Mammary epithelial cell (primary cell): Measurements from ENCODE around the gene ICA1.

Experiments
- CTCF ChIP-seq, 2 donors: IDR thresholded peaks in 1 of 2; conservative IDR thresholded peaks in 1 of 2; 2 replicates each; pipeline ENCODE4 v1.5.1; 2011 to 2012; ENCODE audit warnings: inconsistent platforms in 2 of 2, low read length in 2 of 2, mild to moderate bottlenecking in 2 of 2, control low read depth in 1 of 2, low read depth in 1 of 2; ENCODE audit not compliant: insufficient read depth in 1 of 2; ENCODE audit errors: extremely low read depth in 1 of 2
- EZH2 ChIP-seq: IDR thresholded peaks from 2 replicates; pipeline ENCODE4 v1.6.1; 2012; ENCODE audit warnings: low read length, inconsistent platforms, borderline replicate concordance

- TF ChIP-seq CTCF (conservative IDR thresholded peaks at IDR 0.05 in 1 of 2, IDR thresholded peaks at IDR 0.05 in 1 of 2; ENCODE audit: extremely low read depth in 1 of 2, insufficient read depth in 1 of 2, low read depth in 1 of 2, low read length in 2 of 2) (no peak), EZH2 (no peak)
These were observed 884 bp downstream of the ICA1 start for GRCh38 chr7:8260871-8261694.
